SIG-M5 treated with dmso at 0.1 percent for 504 hours (cell line): ENCODE data around the gene PIK3AP1.
A peak's percentile ranks its signal among the peaks of the same experiment; 100 is the strongest.

Source experiments
- DNase-seq: peaks from one replicate; lab custom pipeline; 2025; ENCODE audit not compliant: unreplicated experiment; lab: John Stamatoyannopoulos, UW

Gene PIK3AP1

DNA sequence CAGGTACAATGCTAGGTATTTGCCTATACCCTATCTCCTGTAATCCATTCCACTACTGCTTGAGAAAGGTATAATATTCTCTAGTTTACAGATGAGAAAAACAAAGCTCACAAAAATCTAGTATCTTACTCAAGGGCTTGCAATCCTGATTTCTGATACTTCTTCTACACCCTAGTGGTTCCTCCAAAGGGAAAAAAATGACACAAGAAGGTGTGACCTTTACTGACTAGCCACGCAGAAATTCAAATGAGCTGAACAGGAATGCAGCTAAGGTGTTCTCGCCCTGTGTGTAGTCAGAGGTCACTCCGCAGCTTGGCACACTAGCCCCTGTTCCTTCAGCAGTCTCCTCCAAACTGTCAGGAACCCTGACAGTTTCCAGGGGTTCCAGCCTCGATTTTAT lies 74.0 kb downstream of the PIK3AP1 start:
- no peak for DNase-seq

DNA sequence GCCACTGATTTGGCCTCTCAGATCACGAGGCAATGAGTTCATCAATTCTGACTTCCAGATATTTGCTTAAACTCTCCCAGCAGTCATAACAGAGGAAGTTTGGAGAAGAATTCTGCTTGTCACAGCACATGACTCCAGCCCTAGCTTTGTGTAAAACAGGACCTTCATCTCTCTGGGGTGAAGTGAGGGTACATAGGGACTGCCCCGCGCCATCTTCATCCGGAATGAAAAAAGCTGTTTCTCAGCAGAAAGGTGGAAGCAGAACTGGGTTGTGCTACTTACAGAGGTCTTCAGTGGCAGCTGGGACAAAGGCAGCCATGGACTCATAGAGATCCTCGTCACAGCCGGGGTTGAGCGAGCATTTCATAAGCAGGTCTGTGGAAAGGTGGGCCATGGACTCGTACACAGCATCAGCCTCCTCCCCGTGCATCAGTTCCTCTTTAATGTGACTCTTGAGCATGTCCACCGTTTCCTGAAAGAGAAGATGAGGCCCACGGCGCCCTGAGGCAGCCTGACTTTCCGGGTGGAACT lies 75.1 kb downstream of the PIK3AP1 start:
- DNase-seq: no peak

DNA sequence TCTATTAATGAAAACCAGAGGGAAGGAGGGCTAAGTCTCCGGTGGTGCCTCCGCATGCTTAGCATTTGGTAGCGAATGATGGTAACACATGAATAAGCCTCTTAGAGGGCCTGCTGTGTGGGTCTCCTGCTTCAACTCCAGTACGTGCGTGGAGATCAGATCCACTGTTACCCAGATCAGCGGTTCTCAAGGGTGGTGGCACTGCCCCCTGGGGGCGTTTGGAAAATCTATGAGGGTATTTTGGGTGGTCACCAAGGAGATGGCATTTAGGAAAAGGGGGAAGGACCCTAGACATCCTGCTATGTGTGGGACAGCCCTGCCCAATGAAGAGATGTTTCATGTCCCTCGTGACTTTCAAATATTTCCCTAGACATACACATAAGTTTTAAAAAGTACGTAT lies 76.4 kb downstream of the PIK3AP1 start:
- no peak for DNase-seq

DNA sequence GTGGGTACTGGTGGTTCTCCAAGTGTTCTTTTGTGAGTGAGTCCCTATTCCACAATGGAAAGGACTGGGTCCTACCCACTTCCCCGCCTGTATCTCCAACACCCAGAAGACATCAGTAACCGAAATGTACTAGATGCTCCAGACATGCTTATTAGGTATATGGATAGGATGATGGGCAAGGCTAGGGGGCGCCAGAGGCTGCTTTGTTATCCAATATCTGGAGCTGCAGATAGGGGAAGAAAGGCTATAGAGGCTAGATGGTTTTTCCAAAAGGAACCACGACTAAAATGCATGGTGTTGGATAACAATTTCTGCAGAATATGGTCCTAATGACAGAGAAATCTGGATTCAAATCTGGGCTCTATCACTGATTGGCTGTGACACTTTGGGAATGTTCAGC lies 77.3 kb downstream of the PIK3AP1 start:
- DNase-seq: peak; percentile 72

DNA sequence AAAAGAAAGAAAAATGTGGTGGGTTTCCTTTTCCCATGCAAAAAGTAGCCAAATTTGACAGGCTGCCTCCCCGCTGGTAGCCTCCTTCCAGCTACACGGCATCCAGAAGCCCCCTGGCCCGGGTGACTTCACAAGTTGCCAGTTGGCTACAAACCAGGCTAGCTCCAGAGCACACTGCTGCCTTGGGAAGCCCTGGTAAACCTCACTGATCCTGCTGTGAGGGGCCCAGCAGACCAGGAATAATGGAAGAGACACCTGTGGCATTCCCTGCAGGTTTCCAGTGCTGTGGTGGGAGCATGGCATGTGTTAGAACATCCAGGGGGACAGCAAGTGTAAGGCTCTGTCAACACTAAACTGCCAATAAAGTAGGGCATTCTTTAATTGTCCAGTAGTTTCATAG lies 77.8 kb downstream of the PIK3AP1 start:
- no peak for DNase-seq

DNA sequence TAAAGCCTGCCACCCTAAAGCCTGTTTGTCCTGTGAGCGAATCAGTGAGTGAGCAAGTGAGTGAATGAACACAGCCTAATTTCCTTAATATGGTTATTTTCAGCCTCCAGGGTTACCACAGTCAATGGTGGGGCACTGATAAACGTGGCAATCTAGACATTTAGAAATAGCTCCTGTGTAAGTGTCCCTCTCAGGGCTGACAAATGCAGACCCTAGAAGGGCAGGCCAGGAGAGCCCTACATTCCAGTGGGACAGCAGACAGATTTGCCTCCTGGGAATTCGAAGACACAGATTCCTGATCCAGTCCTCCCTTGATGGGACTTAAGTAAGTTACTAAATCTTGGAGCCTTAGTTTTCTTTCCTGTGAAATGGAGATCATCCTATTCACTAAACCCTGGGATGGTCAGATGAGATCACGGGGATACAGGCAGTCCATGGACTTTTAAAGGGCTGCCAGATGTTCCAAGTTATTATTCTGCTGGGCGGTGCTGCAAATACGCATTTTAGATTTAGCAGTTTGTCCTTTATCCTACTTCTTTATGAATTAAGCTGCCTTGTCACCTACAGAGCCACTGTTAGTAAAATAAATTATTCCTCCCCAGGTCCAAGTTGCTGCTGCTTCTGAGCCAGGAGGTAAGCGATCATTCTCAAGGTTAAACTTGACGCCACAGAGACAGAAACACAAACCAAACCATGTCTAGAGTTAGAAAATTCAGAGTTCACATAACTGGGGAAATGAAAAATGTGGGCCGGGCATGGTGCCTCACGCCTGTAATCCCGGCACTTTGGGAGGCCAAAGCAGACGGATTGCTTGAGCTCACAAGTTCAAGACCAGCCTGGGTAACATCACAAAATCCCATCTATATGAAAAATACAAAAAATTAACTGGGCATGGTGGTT lies 78.7 kb downstream of the PIK3AP1 start:
- DNase-seq: no peak

DNA sequence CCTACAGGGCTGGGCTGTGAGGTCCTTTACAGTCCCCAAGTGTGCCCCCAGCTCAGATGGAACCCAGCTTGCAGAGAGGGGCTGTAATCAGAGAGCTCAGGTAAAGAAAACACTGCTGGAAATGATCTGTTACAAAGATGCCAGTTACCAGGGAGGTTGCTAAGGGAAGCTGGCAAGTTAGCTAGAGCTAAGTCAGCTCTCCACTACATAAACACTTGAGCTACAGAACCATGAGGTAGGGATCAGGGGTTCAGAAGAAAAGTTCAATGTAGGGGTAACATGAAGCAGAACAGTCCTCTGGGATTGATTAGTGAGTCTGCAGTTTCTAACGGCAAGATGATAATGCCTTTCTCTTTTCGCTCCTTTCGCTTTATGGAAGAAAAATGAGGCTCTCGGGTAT lies 80.4 kb downstream of the PIK3AP1 start:
- DNase-seq: no peak

DNA sequence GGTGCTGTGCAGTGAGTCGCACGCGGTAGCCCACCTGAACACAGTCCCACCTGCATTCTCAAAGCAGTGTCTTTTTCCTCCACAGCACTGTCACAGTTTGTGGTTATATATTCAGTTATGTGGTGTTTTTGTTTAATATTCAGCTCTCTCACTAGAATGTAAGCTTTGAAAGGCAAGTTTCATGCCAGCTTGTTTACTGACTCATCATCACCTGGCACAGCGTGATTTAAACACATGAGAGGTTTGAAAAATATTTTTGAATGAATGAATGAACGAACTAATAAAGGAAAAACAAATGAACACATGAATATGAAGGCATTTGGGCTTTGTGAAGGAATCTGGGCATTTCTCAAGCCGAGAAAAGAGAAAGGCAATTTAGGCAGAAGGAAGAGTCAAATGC lies 81.6 kb downstream of the PIK3AP1 start:
- DNase-seq: no peak

DNA sequence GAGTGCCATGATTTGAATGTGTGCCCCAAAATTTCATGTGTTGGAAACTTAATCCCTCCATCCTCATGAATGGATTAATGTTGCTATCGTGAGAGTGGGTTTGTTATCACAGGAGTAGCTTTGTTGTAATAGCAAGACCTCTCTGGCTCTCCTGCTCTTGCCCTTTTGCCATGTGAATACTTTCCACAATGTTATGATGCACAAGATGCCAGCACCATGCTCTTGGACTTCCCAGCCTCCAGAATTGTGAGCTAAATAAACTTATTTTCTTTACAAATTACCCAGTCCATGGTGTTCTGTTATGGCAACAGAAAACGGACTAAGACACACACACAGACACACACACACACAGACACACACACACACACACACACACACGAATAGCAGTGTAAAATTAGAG lies 82.2 kb downstream of the PIK3AP1 start:
- no peak for DNase-seq

DNA sequence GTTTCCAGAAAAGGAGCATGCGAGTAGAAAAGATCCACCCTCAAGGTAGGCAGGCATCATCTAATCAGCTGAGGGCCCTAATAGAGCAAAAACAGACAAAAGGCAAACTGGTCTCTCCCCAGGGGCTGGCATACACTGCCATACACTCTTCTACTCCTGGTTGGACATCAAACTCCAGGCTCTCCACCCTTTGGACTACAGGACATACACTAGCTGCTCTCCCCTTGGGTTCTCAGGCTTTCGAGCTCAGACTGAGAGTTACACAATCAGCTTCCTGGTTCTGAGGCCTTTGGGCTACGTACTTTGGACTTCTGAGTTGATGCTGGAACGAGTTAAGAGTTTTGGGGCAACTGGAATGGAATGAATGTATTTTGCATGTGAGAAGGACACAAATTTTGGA lies 82.6 kb downstream of the PIK3AP1 start:
- DNase-seq: no peak

DNA sequence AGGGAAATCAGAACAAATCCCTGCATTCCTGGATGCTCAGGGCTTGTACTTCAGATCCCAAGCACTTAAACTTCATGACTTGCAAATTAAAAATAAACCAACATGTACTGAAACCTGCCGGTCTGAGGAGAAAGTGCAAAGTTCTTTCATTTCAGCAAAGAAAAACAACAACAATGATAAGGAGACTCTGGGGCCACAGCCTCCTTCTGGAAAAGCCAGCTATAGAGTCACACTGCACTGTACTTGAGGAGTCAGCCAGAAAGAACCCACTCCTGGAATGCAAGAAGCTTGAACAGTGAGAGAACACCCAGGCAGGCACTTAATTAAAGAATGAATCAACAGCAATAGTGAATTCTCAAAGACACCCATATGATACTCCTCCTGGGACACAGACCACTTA lies 83.8 kb downstream of the PIK3AP1 start:
- no peak for DNase-seq

DNA sequence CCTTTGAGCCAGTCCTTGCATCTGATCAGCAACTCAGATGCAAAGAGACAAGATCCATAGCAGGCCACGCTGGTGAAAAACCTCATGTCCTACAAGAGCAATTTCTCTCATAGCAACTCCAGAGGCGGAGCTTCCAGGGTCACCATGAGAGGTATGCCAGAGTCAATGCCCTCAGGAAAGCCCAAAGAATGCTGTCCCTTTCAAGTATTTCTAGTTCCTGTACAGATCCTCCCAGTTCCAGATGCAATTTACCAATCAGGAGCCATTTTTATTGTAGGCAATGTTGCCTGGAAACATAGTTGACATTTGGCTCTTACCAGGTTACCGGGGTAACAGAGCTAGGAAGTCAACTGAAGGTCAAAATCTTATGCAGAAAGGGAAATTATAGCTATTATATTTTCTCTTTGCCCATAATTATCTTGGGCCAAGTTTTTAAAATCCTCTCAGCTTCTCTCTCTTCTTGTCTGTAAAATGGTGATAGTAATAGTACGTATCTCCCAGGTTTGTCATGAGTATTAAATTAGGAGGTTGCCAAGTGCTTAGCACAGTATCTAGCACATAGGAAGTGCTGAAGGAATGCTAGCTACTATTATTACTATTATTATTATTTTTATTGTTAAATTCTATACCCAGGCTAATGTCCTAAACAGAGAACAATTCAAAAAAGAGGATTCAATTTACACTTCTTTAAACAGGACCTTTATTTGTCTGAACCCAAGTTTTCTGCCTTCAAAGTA lies 87.2 kb downstream of the PIK3AP1 start:
- peak; percentile 50 for DNase-seq

DNA sequence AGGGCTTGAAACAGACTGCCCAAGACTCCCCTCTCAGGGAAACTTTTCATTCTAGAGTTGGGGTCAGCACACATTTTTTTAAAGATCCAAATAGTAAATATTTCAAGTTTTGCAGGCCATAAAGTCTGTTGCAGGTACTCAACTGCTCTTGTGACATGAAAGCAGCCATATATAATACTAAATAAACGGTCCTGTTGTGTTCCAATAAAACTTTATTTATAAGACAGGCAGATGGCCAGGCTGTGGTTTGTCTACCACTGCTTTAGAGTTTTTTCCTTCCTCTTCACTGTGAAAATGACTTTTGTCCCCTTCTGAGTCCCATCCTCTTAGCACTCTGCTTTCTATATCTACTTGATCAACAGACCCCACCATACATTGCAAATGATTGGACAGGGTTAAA lies 93.0 kb downstream of the PIK3AP1 start:
- DNase-seq: no peak

DNA sequence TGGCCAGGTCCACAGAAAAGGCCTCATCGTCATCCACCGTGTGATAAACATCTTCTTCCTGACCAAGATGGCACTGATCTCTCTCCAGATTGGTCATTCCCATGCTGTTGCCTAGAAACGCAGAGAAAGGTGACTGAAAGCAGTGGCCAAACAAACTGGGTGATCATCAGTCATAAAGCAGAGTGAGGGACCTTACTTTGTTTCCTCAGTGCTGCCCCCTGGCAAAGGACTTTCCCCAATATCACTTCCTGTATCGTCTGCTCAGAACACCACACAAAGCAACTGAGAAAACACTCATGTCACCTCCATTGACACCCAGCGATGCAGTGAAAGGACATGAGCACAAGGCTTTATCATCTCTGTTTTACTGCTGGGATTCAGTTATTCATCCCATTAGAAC lies 93.5 kb downstream of the PIK3AP1 start:
- DNase-seq: peak; percentile 1

DNA sequence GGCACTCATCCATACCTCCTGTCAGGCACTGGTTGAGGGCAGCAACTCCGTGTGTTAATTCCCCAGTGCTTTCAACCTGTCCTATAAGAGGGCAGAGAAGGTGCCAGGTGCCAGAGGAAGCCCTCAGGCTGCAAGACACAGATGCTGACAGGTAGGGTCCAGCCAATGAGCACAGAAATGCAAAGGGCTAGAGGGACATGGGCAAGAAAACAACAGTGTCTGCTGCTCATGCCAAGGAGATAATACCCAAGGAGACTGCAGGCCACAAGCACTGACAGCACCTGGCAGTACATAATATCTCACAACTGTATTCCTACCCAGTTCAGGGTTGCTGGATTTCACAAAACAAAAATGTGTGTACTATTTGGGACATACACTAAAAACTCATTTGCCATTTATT lies 95.1 kb downstream of the PIK3AP1 start:
- DNase-seq: no peak

DNA sequence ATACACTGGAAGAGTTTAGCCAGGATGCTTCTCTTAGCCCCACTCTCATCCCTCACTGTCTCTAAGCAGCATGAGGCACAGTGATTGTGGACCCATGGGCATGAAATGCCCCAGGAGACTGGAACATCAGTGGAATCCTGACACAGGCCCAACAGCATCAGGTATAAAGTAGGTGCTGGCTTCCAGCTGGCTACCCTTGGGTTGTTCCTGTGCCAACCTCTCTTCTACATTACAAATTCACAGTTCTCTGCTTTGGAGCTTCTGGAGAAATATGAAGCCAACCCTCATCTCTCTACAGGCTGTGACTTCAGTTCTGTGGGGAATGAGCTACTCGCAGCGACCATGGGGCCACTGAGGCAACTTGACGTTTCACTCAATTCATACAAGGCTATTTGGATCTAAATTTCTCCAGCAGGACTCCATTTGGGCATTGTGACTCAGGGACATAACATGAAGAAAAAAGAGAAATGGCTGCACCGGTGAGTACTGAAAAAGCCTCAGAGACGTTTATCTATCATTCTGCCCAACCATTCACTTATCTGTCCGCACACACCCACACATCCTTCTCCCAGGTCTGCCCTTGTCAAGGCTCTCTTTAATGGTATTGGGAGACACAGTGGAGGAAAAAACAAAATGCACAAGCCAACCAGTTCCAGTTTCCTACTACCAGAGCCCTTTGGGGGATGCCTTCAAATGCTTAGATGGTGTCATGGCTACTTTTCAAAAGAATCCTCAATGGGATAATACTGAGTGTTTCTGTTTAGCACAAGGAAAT lies 98.1 kb downstream of the PIK3AP1 start:
- DNase-seq: no peak

DNA sequence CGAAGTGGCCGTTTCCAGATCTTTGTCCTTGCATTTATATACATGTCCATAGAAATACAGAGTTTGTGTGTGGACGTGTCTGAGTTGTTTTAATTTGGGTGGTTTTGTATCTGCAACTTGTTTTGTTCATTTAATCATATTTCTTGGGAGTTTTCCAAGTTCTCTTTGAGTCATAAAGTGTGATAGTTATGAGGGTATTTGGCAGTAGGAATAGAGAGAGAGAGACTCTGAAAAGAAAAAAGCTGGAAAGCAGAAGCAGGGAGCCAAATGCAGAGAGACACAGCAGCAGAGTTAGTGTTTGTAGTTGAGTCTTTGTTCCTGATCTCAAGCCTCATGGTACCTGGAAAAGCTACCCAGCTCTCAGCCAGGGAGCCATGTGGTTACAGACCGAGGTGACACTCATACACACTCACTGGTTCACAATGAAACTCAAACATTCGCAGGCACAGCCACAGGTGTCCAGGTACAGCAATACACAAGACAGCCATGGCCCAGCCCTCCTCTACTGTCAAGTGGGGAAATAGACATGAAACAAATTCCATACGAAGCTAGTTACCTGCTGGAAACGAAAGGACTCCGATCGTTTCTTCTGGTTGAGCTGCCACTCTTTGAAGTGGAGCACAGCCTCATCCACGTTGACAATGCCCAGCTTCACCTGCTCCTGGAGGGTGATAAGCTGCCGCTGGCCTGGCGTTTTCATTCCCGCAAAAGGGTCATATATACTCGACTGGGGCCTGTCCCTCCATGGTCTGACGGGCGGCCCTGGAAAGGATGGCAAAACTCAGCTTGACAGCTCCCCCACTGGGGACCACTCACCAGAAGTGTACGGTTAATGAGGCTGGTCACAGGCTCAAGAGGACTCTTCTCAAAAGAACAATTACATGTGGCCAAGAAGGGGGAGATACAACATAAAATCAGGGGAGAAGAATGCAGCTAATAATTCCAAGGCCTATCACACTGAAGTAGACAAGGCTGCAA lies 100.2 kb downstream of the PIK3AP1 start:
- no peak for DNase-seq

DNA sequence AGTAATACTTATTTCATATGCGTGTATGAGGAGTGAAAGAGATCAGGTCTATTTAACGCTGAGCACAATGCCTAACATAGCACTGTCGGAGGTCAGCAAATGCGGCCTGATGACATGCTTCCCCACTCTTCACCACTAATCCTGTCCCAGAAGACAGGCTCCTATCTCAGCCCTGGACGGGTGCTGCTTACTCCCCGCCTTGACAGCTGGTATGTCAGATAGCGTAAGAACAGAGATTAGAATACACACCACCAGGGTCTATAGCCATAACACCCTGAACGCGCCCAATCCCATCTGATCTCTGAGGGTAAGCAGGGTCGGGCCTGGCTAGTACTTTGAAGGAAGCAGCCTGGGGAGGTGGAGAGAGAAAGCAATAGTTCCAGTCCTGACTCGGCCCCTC lies 101.2 kb downstream of the PIK3AP1 start:
- DNase-seq: no peak

DNA sequence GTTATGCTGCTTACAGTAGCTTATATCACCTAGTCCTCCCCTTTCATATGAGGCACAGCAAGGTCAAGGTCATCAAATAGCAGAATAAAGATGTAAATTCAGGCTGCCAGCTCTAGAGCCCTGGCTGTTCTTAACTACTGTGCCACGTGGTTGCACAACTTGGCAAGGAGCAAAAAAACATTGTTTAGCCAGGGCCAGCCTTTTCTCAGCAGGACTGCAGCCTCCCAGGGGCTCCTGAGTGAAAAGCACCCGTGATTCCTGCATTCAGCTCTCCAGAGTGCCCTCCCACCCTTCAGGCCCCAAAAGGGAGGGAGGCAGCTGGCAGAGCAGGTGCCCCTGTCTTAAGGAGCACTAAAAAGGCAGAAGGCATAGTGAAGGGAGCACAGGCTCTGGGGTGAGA lies 101.7 kb downstream of the PIK3AP1 start:
- DNase-seq: no peak

DNA sequence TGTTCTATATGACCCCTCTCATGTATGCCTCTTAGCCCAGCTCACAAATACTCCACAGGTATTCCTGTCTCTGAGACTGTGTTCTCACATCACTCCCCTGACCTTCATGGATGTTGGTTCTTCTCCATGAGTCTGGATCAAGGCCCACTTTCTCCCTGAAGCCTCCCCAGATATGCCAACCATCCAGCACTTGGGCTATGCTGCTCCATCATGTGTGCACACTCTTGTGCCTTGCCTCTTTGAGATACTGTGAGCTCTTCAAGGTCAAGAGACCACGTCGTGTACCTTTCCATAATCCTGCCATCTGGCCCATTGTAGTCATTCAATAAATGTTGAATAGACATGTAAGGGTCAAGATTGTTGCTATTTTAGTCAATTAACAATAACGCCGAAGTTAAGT lies 103.4 kb downstream of the PIK3AP1 start:
- DNase-seq: no peak
